ENCODE results near the gene RNPEPL1.
"Not testable (repeated sequence)": the region's sequence is repeated elsewhere in the genome, so short reads cannot be mapped to it uniquely, and the experiment has no call there.

RNPEPL1 gene

GRCh38 chr2:240538031-240538780 lies 30.1 kb upstream of the RNPEPL1 start:
- no peak for DNase-seq

GRCh38 chr2:240539101-240539500 lies 29.2 kb upstream of the RNPEPL1 start:
- not testable (repeated sequence) for DNase-seq

GRCh38 chr2:240539906-240540305 lies 28.4 kb upstream of the RNPEPL1 start:
- DNase-seq = no peak

- no peak for DNase-seq
These were observed 17.0 kb upstream of the RNPEPL1 start for GRCh38 chr2:240551288-240551687.

GRCh38 chr2:240551811-240552210 lies 16.5 kb upstream of the RNPEPL1 start:
- no peak for DNase-seq

GRCh38 chr2:240553956-240554480 lies 14.3 kb upstream of the RNPEPL1 start:
- no peak for DNase-seq

GRCh38 chr2:240554767-240555493 lies 13.4 kb upstream of the RNPEPL1 start:
- DNase-seq = no peak

GRCh38 chr2:240555541-240556250 lies 12.6 kb upstream of the RNPEPL1 start:
- no peak for DNase-seq

GRCh38 chr2:240556553-240557100 lies 11.7 kb upstream of the RNPEPL1 start:
- peak; percentile 43 to 61 (median 46) for DNase-seq

GRCh38 chr2:240557101-240557751 lies 11.1 kb upstream of the RNPEPL1 start:
- no peak for DNase-seq

GRCh38 chr2:240557808-240558207 lies 10.5 kb upstream of the RNPEPL1 start, which contains the start of gene ANKMY1:
TSS of gene ANKMY1 (minus strand) at chr2:240557988. CDS start at chr2:240557335, 653 bp downstream.
- peak in 2 of 4 experiments; percentile 32 to 42 for DNase-seq

- DNase-seq = no peak
These were observed 10.0 kb upstream of the RNPEPL1 start for GRCh38 chr2:240558236-240558761.

GRCh38 chr2:240559286-240559685 lies 9.0 kb upstream of the RNPEPL1 start:
- DNase-seq = no peak

GRCh38 chr2:240560084-240560479 lies 8.2 kb upstream of the RNPEPL1 start, which contains the start of gene DUSP28:
TSS of gene DUSP28 (plus strand) at chr2:240560357. CDS start at chr2:240560685, 328 bp downstream.
- peak; percentile 71 to 85 (median 80) for DNase-seq

GRCh38 chr2:240560480-240561324 lies 7.6 kb upstream of the RNPEPL1 start:
- peak; percentile 99 for DNase-seq

- no peak for DNase-seq
These were observed 6.8 kb upstream of the RNPEPL1 start for GRCh38 chr2:240561325-240561971.

GRCh38 chr2:240563231-240563630 lies 5.1 kb upstream of the RNPEPL1 start:
- not testable (repeated sequence) for DNase-seq

GRCh38 chr2:240563951-240564560 lies 4.2 kb upstream of the RNPEPL1 start:
- DNase-seq = no peak

GRCh38 chr2:240564561-240565332 lies 3.5 kb upstream of the RNPEPL1 start:
- no peak for DNase-seq

Data from activated CD4-positive, CD25-positive, alpha-beta regulatory T cell (primary cell).